22Rv1 (cell line): Measurements from ENCODE around the gene C6orf136.

Experiments
- H3K27ac ChIP-seq: fragments of 450-650 bp; 2 replicates; pipeline ENCODE4 v1.5.1; 2017
- CTCF ChIP-seq: fragments of 450-650 bp; IDR thresholded peaks from 2 replicates; pipeline ENCODE4 v1.5.1; 2017; ENCODE audit warnings: mild to moderate bottlenecking
- ZFX ChIP-seq: fragments of 450-650 bp; IDR thresholded peaks from 2 replicates; pipeline ENCODE4 v1.6.1; 2017; ENCODE audit warnings: antibody characterized with exemption, borderline replicate concordance

Gene C6orf136

DNA sequence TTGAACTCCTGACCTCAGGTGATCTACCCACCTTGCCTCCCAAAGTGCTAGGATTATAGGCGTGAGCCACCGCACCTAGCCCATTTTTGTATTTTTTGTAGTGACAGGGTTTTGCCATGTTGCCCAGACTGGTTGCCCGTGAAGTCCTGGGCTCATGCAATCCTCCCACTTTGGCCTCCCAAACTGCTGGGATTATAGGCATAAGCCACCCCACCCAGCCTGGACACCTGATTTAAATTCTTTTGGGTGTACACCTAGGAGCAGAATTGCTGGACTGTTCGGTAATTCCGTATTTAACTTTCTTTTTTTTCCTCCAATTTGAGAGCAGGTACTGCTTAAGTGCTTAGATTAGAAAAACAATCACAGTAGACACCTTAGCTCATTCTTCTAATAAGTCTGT lies 49.5 kb downstream of the C6orf136 start:
- H3K27ac ChIP-seq = no peak overlapping the region
- no peak for TF ChIP-seq ZFX
- no peak for TF ChIP-seq CTCF

- H3K27ac ChIP-seq = no peak overlapping the region
- no peak for TF ChIP-seq ZFX
- no peak for TF ChIP-seq CTCF
Measured at GRCh38 chr6:30700340-30700739, 53.4 kb downstream of the C6orf136 start.
